ENCODE measurements around the gene TMTC2.
"Not testable (repeated sequence)": the region's sequence is repeated elsewhere in the genome, so short reads cannot be mapped to it uniquely, and the experiment has no call there.

Gene TMTC2

GRCh38 chr12:82727886-82728285, 41.2 kb downstream of the TMTC2 start:
- no peak overlapping the region for H3K4me3 Mint-ChIP-seq
- no peaks in the 10 kb centered on the region for H3K36me3 Mint-ChIP-seq
- H3K27me3 Mint-ChIP-seq: no peaks in the 10 kb centered on the region
- no peak for DNase-seq
- H3K4me1 Mint-ChIP-seq: no peaks in the 10 kb centered on the region
- ATAC-seq (replicated peaks): no peak
- no peak overlapping the region for H3K27ac Mint-ChIP-seq
- H3K9me3 Mint-ChIP-seq: peaks cover 0 to 2% of the 10 kb centered on the region in 2 donors

DNA sequence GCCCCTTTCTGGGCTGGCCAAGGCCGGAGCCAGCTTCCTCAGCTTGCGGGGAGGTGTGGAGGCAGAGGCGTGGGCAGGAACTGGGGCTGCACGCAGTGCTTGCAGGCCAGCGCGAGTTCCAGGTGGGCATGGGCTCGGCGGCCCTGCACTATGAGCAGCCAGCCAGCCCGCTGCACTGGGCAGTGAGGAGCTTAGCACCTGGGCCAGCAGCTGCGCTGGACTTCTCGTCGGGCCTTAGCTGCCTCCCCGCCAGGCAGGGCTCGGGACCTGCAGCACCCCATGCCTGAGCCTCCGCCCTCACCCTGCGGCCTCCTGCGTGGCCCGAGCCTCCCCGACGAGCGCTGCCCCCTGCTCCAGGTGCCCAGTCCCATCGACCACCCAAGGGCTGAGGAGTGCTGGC, 42.0 kb downstream of the TMTC2 start:
- Mint-ChIP-seq H3K36me3 (no peaks in the 10 kb centered on the region), H3K4me3 (no peak overlapping the region)

GRCh38 chr12:82730953-82731459, 44.3 kb downstream of the TMTC2 start:
- ATAC-seq (replicated peaks) (no peak), DNase-seq (no peak)
- Mint-ChIP-seq H3K27ac (no peak overlapping the region), H3K27me3 (no peaks in the 10 kb centered on the region), H3K4me3 (no peak overlapping the region), H3K4me1 (no peaks in the 10 kb centered on the region), H3K36me3 (no peaks in the 10 kb centered on the region), H3K9me3 (peaks cover 0 to 2% of the 10 kb centered on the region in 2 donors)

More for the DNA sequence above, 42.0 kb downstream of the TMTC2 start:
- DNase-seq: no peak
- H3K27ac Mint-ChIP-seq: no peak overlapping the region
- H3K27me3 Mint-ChIP-seq: no peaks in the 10 kb centered on the region
- no peaks in the 10 kb centered on the region for H3K4me1 Mint-ChIP-seq
- H3K9me3 Mint-ChIP-seq: peaks cover 0 to 2% of the 10 kb centered on the region in 2 donors
- no peak for ATAC-seq (replicated peaks)

DNA sequence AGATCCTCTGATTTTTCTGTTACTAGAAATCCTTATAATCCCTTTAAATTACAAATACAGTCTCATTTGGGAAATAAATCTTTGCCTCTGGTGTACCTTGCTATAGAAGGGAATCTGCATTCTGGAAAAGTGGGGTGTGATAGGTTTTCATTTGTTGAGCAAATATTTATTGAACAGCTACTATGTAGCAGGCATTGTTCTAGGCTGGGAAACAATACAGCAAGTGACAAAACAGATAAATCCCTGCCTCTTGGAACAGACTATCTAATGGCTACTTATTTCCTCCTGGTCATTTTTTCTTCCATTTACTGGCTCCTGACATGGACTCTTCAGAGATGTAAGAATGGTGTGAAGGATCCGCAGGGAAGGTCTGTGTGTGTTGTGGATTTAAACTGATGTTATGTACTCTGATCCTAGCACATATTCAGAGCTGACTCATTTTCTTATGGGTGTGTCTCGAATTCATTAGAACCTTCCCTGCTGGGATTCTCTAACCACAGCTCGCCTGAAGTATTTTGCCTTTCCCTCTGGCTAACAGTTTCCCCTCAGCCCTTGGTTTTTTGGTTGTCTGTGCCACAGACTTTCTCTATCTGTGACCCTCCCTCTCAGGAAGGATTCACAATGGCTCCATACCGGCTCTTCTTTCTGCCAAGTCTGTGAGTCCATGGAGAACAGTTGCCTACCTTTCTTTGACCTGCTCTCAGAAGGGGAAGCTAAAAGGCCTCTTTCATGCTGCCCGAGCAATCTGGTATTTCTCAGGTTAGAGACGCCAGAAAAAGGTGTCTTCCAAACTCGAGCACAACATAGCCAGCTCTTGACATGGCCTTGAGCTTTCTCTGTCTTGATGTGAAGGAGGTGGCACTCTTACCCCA, 53.7 kb downstream of the TMTC2 start:
- ATAC-seq (replicated peaks): no peak
- H3K27ac Mint-ChIP-seq: no peak overlapping the region
- no peaks in the 10 kb centered on the region for H3K9me3 Mint-ChIP-seq
- H3K27me3 Mint-ChIP-seq: no peaks in the 10 kb centered on the region
- DNase-seq: no peak
- H3K36me3 Mint-ChIP-seq: no peaks in the 10 kb centered on the region
- H3K4me1 Mint-ChIP-seq: no peaks in the 10 kb centered on the region
- H3K4me3 Mint-ChIP-seq: no peak overlapping the region

GRCh38 chr12:82745063-82745674, 58.5 kb downstream of the TMTC2 start:
- no peaks in the 10 kb centered on the region for H3K36me3 Mint-ChIP-seq
- no peak for ATAC-seq (replicated peaks)
- no peak overlapping the region for H3K27ac Mint-ChIP-seq
- no peaks in the 10 kb centered on the region for H3K27me3 Mint-ChIP-seq
- H3K9me3 Mint-ChIP-seq: no peaks in the 10 kb centered on the region
- no peaks in the 10 kb centered on the region for H3K4me1 Mint-ChIP-seq
- no peak overlapping the region for H3K4me3 Mint-ChIP-seq
- DNase-seq: no peak

GRCh38 chr12:82745807-82746206, 59.1 kb downstream of the TMTC2 start:
- no peak for DNase-seq

GRCh38 chr12:82746668-82747067, 60.0 kb downstream of the TMTC2 start:
- Mint-ChIP-seq H3K27ac (no peak overlapping the region), H3K9me3 (no peaks in the 10 kb centered on the region), H3K36me3 (no peaks in the 10 kb centered on the region), H3K4me3 (no peak overlapping the region), H3K4me1 (no peaks in the 10 kb centered on the region), H3K27me3 (no peaks in the 10 kb centered on the region)
- ATAC-seq (replicated peaks) (no peak), DNase-seq (no peak)

More at GRCh38 chr12:82745807-82746206, 59.1 kb downstream of the TMTC2 start:
- no peaks in the 10 kb centered on the region for H3K4me1 Mint-ChIP-seq
- H3K27me3 Mint-ChIP-seq: no peaks in the 10 kb centered on the region
- H3K27ac Mint-ChIP-seq: no peak overlapping the region
- ATAC-seq (replicated peaks): no peak
- no peaks in the 10 kb centered on the region for H3K36me3 Mint-ChIP-seq
- no peak overlapping the region for H3K4me3 Mint-ChIP-seq
- no peaks in the 10 kb centered on the region for H3K9me3 Mint-ChIP-seq

- Mint-ChIP-seq H3K27me3 (no peaks in the 10 kb centered on the region), H3K36me3 (no peaks in the 10 kb centered on the region), H3K4me1 (no peaks in the 10 kb centered on the region), H3K4me3 (no peak overlapping the region), H3K27ac (no peak overlapping the region), H3K9me3 (no peaks in the 10 kb centered on the region)
- ATAC-seq (replicated peaks): no peak
- no peak for DNase-seq
These were observed 62.3 kb downstream of the TMTC2 start for GRCh38 chr12:82749015-82749414.

DNA sequence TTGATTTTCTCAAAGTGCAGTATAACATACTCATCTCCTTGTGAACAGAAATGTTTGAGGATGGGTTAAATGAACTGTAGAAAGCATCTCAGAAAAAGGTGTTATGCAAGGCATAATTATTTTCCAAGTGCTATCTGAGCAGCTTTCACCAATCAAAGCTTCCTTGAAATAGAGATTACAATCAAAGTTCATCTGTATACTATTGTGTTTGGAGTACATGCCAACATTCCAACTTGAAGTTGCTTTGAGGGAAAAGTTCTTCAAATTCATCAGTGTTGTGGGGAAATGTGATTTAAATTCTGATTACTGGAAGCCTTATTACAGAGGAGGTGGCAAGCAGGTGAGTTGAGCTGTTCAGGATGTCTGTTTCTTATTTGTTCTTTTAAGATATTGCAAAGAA, 68.2 kb downstream of the TMTC2 start:
- no peaks in the 10 kb centered on the region for H3K36me3 Mint-ChIP-seq
- no peaks in the 10 kb centered on the region for H3K27me3 Mint-ChIP-seq
- no peak overlapping the region for H3K4me3 Mint-ChIP-seq
- DNase-seq (no peak), ATAC-seq (replicated peaks) (no peak)
- no peak overlapping the region for H3K27ac Mint-ChIP-seq
- H3K9me3 Mint-ChIP-seq: no peaks in the 10 kb centered on the region
- no peaks in the 10 kb centered on the region for H3K4me1 Mint-ChIP-seq

DNA sequence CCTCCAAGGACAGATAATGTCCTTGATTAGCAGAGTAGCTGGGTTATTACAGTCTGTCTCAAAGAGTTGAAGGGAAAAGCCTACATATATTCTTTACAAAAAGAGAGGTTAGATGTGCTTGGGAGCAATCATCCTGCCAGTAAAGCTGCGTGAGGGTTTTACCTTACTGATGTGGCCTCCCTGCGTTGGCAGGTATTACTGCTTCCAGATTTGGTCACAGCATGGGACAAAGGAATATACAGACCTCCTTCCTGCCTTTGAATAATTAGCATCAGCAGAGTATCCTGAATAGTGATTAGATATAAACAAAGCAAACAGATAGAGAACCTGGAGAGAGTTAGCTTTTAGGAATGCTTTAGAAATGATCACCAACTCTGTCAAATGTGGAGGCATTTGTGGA, 69.6 kb downstream of the TMTC2 start:
- no peaks in the 10 kb centered on the region for H3K27me3 Mint-ChIP-seq
- H3K36me3 Mint-ChIP-seq: no peaks in the 10 kb centered on the region
- H3K9me3 Mint-ChIP-seq: no peaks in the 10 kb centered on the region
- ATAC-seq (replicated peaks): no peak
- H3K4me1 Mint-ChIP-seq: no peaks in the 10 kb centered on the region
- no peak for DNase-seq
- H3K4me3 Mint-ChIP-seq: no peak overlapping the region
- no peak overlapping the region for H3K27ac Mint-ChIP-seq

DNA sequence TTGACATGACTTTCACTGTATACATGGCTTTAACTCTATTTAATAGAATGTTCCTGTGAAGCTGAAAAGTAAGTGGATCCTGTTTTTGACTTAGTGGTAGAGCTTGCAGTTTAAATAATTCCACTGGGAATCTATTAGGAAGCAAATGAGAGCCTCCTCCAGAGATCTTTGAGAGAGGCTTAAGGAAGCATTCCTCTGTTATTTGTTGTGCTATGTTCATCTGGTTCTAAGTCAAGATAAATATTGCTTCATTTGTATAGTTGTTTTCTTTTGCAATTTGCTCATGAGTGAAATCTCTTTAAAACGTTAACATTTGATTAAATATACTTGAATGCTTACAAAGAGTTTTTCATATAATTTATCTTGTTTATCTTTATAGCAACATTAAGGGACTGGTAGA, 70.4 kb downstream of the TMTC2 start:
- H3K4me3 Mint-ChIP-seq: no peak overlapping the region

DNA sequence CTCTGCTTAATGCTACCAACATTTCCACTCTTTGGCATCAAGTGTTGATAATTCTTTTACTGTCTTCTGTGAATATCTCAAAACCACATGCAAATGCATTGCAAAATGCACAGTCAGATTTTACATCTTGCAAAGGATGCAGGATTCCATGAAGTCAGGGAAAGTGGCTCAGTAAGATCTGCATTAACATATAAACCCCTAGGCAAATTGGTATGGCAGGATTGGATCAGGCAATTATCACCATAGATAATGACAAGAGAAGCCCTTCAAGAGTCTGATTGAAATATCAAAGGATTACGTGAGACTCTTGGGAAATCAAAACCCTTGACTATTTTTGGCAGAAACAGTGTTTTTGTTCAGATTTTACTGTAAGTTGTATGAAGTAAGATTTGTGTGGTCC, 71.0 kb downstream of the TMTC2 start:
- peaks cover 0 to 1% of the 10 kb centered on the region in 2 donors for H3K36me3 Mint-ChIP-seq
- H3K4me1 Mint-ChIP-seq: no peaks in the 10 kb centered on the region

More for the DNA sequence above, 70.4 kb downstream of the TMTC2 start:
- no peak overlapping the region for H3K27ac Mint-ChIP-seq
- no peaks in the 10 kb centered on the region for H3K36me3 Mint-ChIP-seq
- ATAC-seq (replicated peaks) (no peak), DNase-seq (no peak)
- H3K27me3 Mint-ChIP-seq: no peaks in the 10 kb centered on the region
- H3K4me1 Mint-ChIP-seq: no peaks in the 10 kb centered on the region
- H3K9me3 Mint-ChIP-seq: no peaks in the 10 kb centered on the region

DNA sequence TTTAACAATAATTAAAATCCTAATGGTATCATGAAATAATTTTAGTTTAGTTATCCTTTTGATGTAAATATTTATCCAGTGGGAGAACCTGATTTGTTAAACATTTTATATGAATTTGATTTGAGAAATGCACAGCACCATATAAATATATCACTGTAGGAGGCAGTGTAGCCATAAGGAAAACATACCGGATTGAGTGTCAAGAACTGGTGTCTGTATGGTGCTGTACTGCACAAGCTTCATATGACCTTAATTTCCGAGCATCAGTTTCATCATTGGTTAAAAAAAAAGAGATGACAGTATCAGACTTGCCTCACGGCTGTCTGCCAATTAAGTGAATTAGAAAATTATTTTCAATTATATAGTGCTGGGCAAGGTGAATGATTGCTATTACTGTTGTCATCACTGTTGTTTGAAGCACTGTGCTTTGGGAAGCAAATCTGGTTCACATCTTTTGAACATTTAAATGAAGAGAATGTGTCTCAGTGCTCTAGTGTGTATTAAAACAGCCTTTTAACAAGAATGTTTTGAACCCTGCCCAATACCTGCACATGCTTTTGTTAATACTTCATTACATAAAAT, 72.1 kb downstream of the TMTC2 start:
- no peak for DNase-seq
- Mint-ChIP-seq H3K36me3 (peaks cover 0 to 1% of the 10 kb centered on the region in 2 donors), H3K4me1 (no peaks in the 10 kb centered on the region), H3K4me3 (no peak overlapping the region), H3K27ac (no peak overlapping the region), H3K27me3 (no peaks in the 10 kb centered on the region), H3K9me3 (no peaks in the 10 kb centered on the region)
- ATAC-seq (replicated peaks): no peak

More for the DNA sequence above, 71.0 kb downstream of the TMTC2 start:
- DNase-seq (no peak), ATAC-seq (replicated peaks) (no peak)
- Mint-ChIP-seq H3K27me3 (no peaks in the 10 kb centered on the region), H3K9me3 (no peaks in the 10 kb centered on the region), H3K27ac (no peak overlapping the region), H3K4me3 (no peak overlapping the region)

DNA sequence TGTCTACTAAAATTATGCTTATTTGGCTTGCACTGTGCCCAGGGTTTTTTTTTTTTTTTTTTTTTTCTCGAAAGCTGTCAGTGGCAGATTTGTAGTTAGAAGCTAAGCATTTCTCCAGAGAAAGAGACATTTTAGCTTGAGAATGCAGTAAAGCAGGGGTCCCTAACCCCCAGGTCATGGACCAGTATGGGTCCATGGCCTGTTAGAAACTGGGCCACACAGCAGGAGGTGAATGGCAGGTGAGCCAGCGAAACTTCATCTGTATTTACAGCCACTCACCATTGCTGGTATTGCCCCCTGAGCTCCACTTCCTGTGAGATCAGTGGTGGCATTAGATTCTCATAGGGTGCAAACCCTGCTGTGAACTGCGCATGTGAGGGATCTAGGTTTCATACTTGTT, 73.7 kb downstream of the TMTC2 start:
- Mint-ChIP-seq H3K9me3 (no peaks in the 10 kb centered on the region), H3K36me3 (peaks cover 0 to 1% of the 10 kb centered on the region in 2 donors), H3K27me3 (no peaks in the 10 kb centered on the region), H3K27ac (no peak overlapping the region), H3K4me3 (no peak overlapping the region), H3K4me1 (no peaks in the 10 kb centered on the region)
- ATAC-seq (replicated peaks) (no peak), DNase-seq (no peak)

DNA sequence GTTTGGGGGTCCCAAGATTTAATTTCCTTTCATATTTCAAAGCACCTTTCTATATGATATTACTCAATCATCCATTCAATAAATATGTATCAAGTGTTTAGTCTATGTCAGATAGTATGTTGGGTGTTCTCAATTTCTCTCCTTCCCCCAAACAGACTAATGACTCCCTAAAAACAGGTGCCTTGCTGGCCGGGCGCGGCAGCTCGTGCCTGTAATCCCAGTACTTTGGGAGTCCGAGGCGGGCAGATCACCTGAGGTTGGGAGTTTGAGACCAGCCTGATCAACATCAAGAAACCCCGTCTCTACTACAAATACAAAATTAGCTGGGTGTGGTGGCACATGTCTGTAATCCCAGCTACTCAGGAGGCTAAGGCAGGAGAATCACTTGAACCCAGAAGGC, 78.5 kb downstream of the TMTC2 start:
- not testable (repeated sequence) for H3K27ac Mint-ChIP-seq; H3K9me3 Mint-ChIP-seq; H3K36me3 Mint-ChIP-seq; H3K4me3 Mint-ChIP-seq; H3K4me1 Mint-ChIP-seq; DNase-seq; ATAC-seq (replicated peaks); H3K27me3 Mint-ChIP-seq

Data from stimulated activated naive B cell treated with anti-CD40 and anti-IgM and Interleukin-4, amounts not matched to agents 10 μg/mL and 1 μg/mL and 100 μg/mL, for 72 hours (primary cell).